ENCODE results near the gene ANOS1.
"Not testable (repeated sequence)": the region's sequence is repeated elsewhere in the genome, so short reads cannot be mapped to it uniquely, and the experiment has no call there.

The ANOS1 gene
- long read RNA-seq: 0 reads

- Histone ChIP-seq H3K27me3 (ENCODE audit: insufficient read depth, poor library complexity, severe bottlenecking) (peaks cover 23% of the 10 kb centered on the region), H3K27ac (replicated peaks) (no peak within 1 kb of the TSS), H3K4me3 (replicated peaks; ENCODE audit: insufficient read depth, low read length) (no peak within 1 kb of the TSS)
- TF ChIP-seq SPI1 (IDR thresholded peaks at IDR 0.05; ENCODE audit: borderline replicate concordance, low read depth) (no peak), POLR2AphosphoS5 (IDR thresholded peaks at IDR 0.05; ENCODE audit: low read depth) (no peak), CTCF (IDR thresholded peaks at IDR 0.05; ENCODE audit: insufficient read depth, low read length) (no peak), GABPA (IDR thresholded peaks at IDR 0.05; ENCODE audit: low read depth) (no peak), REST (IDR thresholded peaks at IDR 0.05; ENCODE audit: insufficient replicate concordance, low read depth) (no peak)
- DNase-seq (ENCODE audit: low read depth in 1 of 2, low spot score in 1 of 2): no peak
These were observed at the start of gene ANOS1 for GRCh38 chrX:8731559-8732395. TSS of gene ANOS1 (minus strand) at chrX:8732137. CDS start at chrX:8732036, 101 bp downstream.

- Histone ChIP-seq H3K27me3 (ENCODE audit: insufficient read depth, poor library complexity, severe bottlenecking) (peaks cover 6% of the 10 kb centered on the region), H3K4me3 (replicated peaks; ENCODE audit: insufficient read depth, low read length) (no peak overlapping the region), H3K27ac (replicated peaks) (no peak overlapping the region)
- TF ChIP-seq GABPA (IDR thresholded peaks at IDR 0.05; ENCODE audit: low read depth) (no peak), REST (IDR thresholded peaks at IDR 0.05; ENCODE audit: insufficient replicate concordance, low read depth) (no peak), SPI1 (IDR thresholded peaks at IDR 0.05; ENCODE audit: borderline replicate concordance, low read depth) (no peak), POLR2AphosphoS5 (IDR thresholded peaks at IDR 0.05; ENCODE audit: low read depth) (no peak), CTCF (IDR thresholded peaks at IDR 0.05; ENCODE audit: insufficient read depth, low read length) (no peak)
- no peak for DNase-seq (ENCODE audit: low read depth in 1 of 2, low spot score in 1 of 2)
These were observed 41.2 kb upstream of the ANOS1 start for GRCh38 chrX:8773117-8773516.

GRCh38 chrX:8760021-8760420 is 28.1 kb upstream of the ANOS1 start:
- no peak for DNase-seq (ENCODE audit: low read depth in 1 of 2, low spot score in 1 of 2)
- H3K4me3 ChIP-seq (replicated peaks; ENCODE audit: insufficient read depth, low read length): no peak overlapping the region
- H3K27me3 ChIP-seq (ENCODE audit: insufficient read depth, poor library complexity, severe bottlenecking): no peaks in the 10 kb centered on the region
- no peak overlapping the region for H3K27ac ChIP-seq (replicated peaks)
- no peak for TF ChIP-seq GABPA (IDR thresholded peaks at IDR 0.05; ENCODE audit: low read depth)

- DNase-seq (ENCODE audit: low read depth in 1 of 2, low spot score in 1 of 2); H3K4me3 ChIP-seq (replicated peaks; ENCODE audit: insufficient read depth, low read length); H3K27me3 ChIP-seq (ENCODE audit: insufficient read depth, poor library complexity, severe bottlenecking); H3K27ac ChIP-seq (replicated peaks): not testable (repeated sequence)
These were observed 26.8 kb upstream of the ANOS1 start for GRCh38 chrX:8758706-8759105.

- H3K27me3 ChIP-seq (ENCODE audit: insufficient read depth, poor library complexity, severe bottlenecking); DNase-seq (ENCODE audit: low read depth in 1 of 2, low spot score in 1 of 2); H3K4me3 ChIP-seq (replicated peaks; ENCODE audit: insufficient read depth, low read length); H3K27ac ChIP-seq (replicated peaks): not testable (repeated sequence)
These were observed 25.9 kb upstream of the ANOS1 start for GRCh38 chrX:8757609-8758389.
